ENCODE results near the gene AP1S2. TPM values are rescaled to one million over a fixed set of nuclear protein-coding genes. Genes with fewer than 3 reads are reported as not detected.

The AP1S2 gene
- total RNA-seq, 1 experiment from 2014 or later: 28.2 TPM

GRCh38 chrX:15815779-15816437 is 38.7 kb downstream of the AP1S2 start:
- Histone ChIP-seq H4K20me1 (ENCODE audit: low read length) (no peaks in the 10 kb centered on the region), H3K4me1 (ENCODE audit: insufficient read depth, low read length) (no peaks in the 10 kb centered on the region), H3K4me2 (ENCODE audit: low read length) (no peak overlapping the region), H3K79me2 (ENCODE audit: low read length) (no peaks in the 10 kb centered on the region), H3K9me2 (replicated peaks; ENCODE audit: low read length) (no peaks in the 10 kb centered on the region), H2AFZ (ENCODE audit: low read length) (no peak overlapping the region), H3K27ac (ENCODE audit: low read length) (no peak overlapping the region), H3K36me3 (ENCODE audit: low read depth, low read length) (no peaks in the 10 kb centered on the region; the same call in none of the 2 replicates), H3K27me3 (ENCODE audit: low read length) (no peaks in the 10 kb centered on the region), H3K4me3 (ENCODE audit: low read length) (no peak overlapping the region), H3K9me3 (ENCODE audit: low read length) (no peaks in the 10 kb centered on the region), H3K9ac (ENCODE audit: low read length) (no peak overlapping the region), H3F3A (ENCODE audit: low read length, unreplicated experiment) (no peaks in the 10 kb centered on the region)
- DNase-seq (peak; percentile 50), ATAC-seq (peak; percentile 86)
- intact Hi-C loops (cut with micrococcal nuclease): no loop called here
- BruUV-seq (replicated peaks): no TSS peak
- ChIA-PET CTCF (no interaction called here), POLR2A (ENCODE audit: unreplicated experiment) (no interaction called here)
- TF ChIP-seq CTCF (conservative IDR thresholded peaks at IDR 0.05; ENCODE audit: low read depth, low read length): peak; percentile 59
- TF ChIP-seq EZH2phosphoT487 (IDR thresholded peaks at IDR 0.05; ENCODE audit: borderline replicate concordance, low read length): no peak

- Histone ChIP-seq H3K27ac (ENCODE audit: low read length) (no peak overlapping the region), H3K9me3 (ENCODE audit: low read length) (no peaks in the 10 kb centered on the region), H3K4me1 (ENCODE audit: insufficient read depth, low read length) (no peaks in the 10 kb centered on the region), H2AFZ (ENCODE audit: low read length) (no peak overlapping the region), H3K36me3 (ENCODE audit: low read depth, low read length) (peaks cover 6% of the 10 kb centered on the region), H3F3A (ENCODE audit: low read length, unreplicated experiment) (no peaks in the 10 kb centered on the region), H3K9ac (ENCODE audit: low read length) (no peak overlapping the region), H3K27me3 (ENCODE audit: low read length) (no peaks in the 10 kb centered on the region), H3K4me3 (ENCODE audit: low read length) (no peak overlapping the region), H3K4me2 (ENCODE audit: low read length) (no peak overlapping the region), H3K79me2 (ENCODE audit: low read length) (no peaks in the 10 kb centered on the region), H3K9me2 (replicated peaks; ENCODE audit: low read length) (no peaks in the 10 kb centered on the region), H4K20me1 (ENCODE audit: low read length) (no peaks in the 10 kb centered on the region)
- ChIA-PET CTCF (no interaction called here), POLR2A (ENCODE audit: unreplicated experiment) (no interaction called here)
- intact Hi-C loops (cut with micrococcal nuclease): no loop called here
- ATAC-seq (no peak), DNase-seq (no peak)
- TF ChIP-seq CTCF (conservative IDR thresholded peaks at IDR 0.05; ENCODE audit: low read depth, low read length) (no peak), EZH2 (IDR thresholded peaks at IDR 0.05; ENCODE audit: low read length, unreplicated experiment) (no peak), EZH2phosphoT487 (IDR thresholded peaks at IDR 0.05; ENCODE audit: borderline replicate concordance, low read length) (no peak)
- no TSS peak for BruUV-seq (replicated peaks)
Observed at GRCh38 chrX:15814771-15815365, 39.7 kb downstream of the AP1S2 start.

- Histone ChIP-seq H3K9me3 (ENCODE audit: low read length) (no peaks in the 10 kb centered on the region), H3K9me2 (replicated peaks; ENCODE audit: low read length) (no peaks in the 10 kb centered on the region), H3K4me1 (ENCODE audit: insufficient read depth, low read length) (no peaks in the 10 kb centered on the region), H3K79me2 (ENCODE audit: low read length) (no peaks in the 10 kb centered on the region), H4K20me1 (ENCODE audit: low read length) (no peaks in the 10 kb centered on the region), H3K27me3 (ENCODE audit: low read length) (no peaks in the 10 kb centered on the region), H2AFZ (ENCODE audit: low read length) (no peak overlapping the region), H3K4me3 (ENCODE audit: low read length) (no peak overlapping the region), H3K36me3 (ENCODE audit: low read depth, low read length) (peaks cover 6% of the 10 kb centered on the region), H3K4me2 (ENCODE audit: low read length) (no peak overlapping the region), H3F3A (ENCODE audit: low read length, unreplicated experiment) (no peaks in the 10 kb centered on the region), H3K27ac (ENCODE audit: low read length) (no peak overlapping the region), H3K9ac (ENCODE audit: low read length) (no peak overlapping the region)
- BruUV-seq (replicated peaks): no TSS peak
- POLR2A ChIA-PET (ENCODE audit: unreplicated experiment): no interaction called here
- intact Hi-C loops (cut with micrococcal nuclease): no loop called here
- TF ChIP-seq CTCF (conservative IDR thresholded peaks at IDR 0.05; ENCODE audit: low read depth, low read length) (no peak), EZH2 (IDR thresholded peaks at IDR 0.05; ENCODE audit: low read length, unreplicated experiment) (no peak), EZH2phosphoT487 (IDR thresholded peaks at IDR 0.05; ENCODE audit: borderline replicate concordance, low read length) (no peak)
- CTCF ChIA-PET: no interaction called here
- DNase-seq: no peak
- no peak for ATAC-seq
Observed at GRCh38 chrX:15813416-15813815, 41.2 kb downstream of the AP1S2 start.

Measured in PC-3 (cell line).